Inflammatory macrophage (primary cell): Measurements from ENCODE around the gene POLR3GL.
"Not testable (repeated sequence)": the region's sequence is repeated elsewhere in the genome, so short reads cannot be mapped to it uniquely, and the experiment has no call there.

Experiments
- DNase-seq, 2 donors: peaks; one replicate each; pipeline ENCODE4 v3.0.0-alpha.2; 2020 to 2022
- total RNA-seq, 18 experiments: gene quantifications; one replicate each; lab custom pipeline; 2026; ENCODE audit warnings: mixed read lengths in 6 of 18, inconsistent platforms in 2 of 18; lab: John Stamatoyannopoulos, UW

POLR3GL gene
- total RNA-seq = 1.4 to 14.4 (median 8.2) reads per million in 18 experiments

GRCh38 chr1:145964328-145965118 is at the start of gene POLR3GL, which contains the start of gene ANKRD34A:
TSS of gene POLR3GL (plus strand) at chr1:145964690. CDS start at chr1:145974866, 10,176 bp downstream.
TSS of gene ANKRD34A (minus strand) at chr1:145964575. CDS start at chr1:145961759, 2,816 bp downstream.
- DNase-seq = peak; percentile 94 to 95

- no peak for DNase-seq
Measured at GRCh38 chr1:145916745-145917144, 47.7 kb upstream of the POLR3GL start.

- DNase-seq = no peak
Measured at GRCh38 chr1:145917595-145917994, 46.9 kb upstream of the POLR3GL start.

- peak; percentile 91 for DNase-seq
Measured at GRCh38 chr1:145918144-145918991, 46.1 kb upstream of the POLR3GL start, which contains the start of gene PEX11B. TSS of gene PEX11B (minus strand) at chr1:145918717. CDS start at chr1:145918688, 29 bp downstream.

- DNase-seq = peak; percentile 52 to 55
Measured at GRCh38 chr1:145918992-145919939, 45.2 kb upstream of the POLR3GL start.

GRCh38 chr1:145920297-145920696 is 44.2 kb upstream of the POLR3GL start:
- not testable (repeated sequence) for DNase-seq

GRCh38 chr1:145922266-145922665 is 42.2 kb upstream of the POLR3GL start:
- DNase-seq = peak in 1 of 2 donors; percentile 12

- DNase-seq = no peak
Measured at GRCh38 chr1:145926686-145927062, 37.8 kb upstream of the POLR3GL start.

- peak; percentile 99 for DNase-seq
Measured at GRCh38 chr1:145927063-145927886, 37.2 kb upstream of the POLR3GL start, which contains the start of gene RBM8A. TSS of gene RBM8A (minus strand) at chr1:145927484. CDS start at chr1:145927426, 58 bp downstream.

GRCh38 chr1:145927916-145928643 is 36.4 kb upstream of the POLR3GL start:
- no peak for DNase-seq

- DNase-seq = not testable (repeated sequence)
Measured at GRCh38 chr1:145932522-145933009, 31.9 kb upstream of the POLR3GL start.

- DNase-seq = no peak
Measured at GRCh38 chr1:145935708-145936107, 28.8 kb upstream of the POLR3GL start.

- DNase-seq = peak in 1 of 2 donors; percentile 18
Measured at GRCh38 chr1:145936247-145936646, 28.2 kb upstream of the POLR3GL start.

GRCh38 chr1:145937436-145937835 is 27.1 kb upstream of the POLR3GL start:
- DNase-seq = no peak

- no peak for DNase-seq
Measured at GRCh38 chr1:145942405-145942804, 22.1 kb upstream of the POLR3GL start.

GRCh38 chr1:145942871-145943270 is 21.6 kb upstream of the POLR3GL start:
- DNase-seq = no peak

GRCh38 chr1:145944532-145944931 is 20.0 kb upstream of the POLR3GL start:
- DNase-seq = no peak

GRCh38 chr1:145946477-145946986 is 18.0 kb upstream of the POLR3GL start:
- no peak for DNase-seq

- no peak for DNase-seq
Measured at GRCh38 chr1:145947551-145947950, 16.9 kb upstream of the POLR3GL start.

- no peak for DNase-seq
Measured at GRCh38 chr1:145949219-145949618, 15.3 kb upstream of the POLR3GL start.
